ENCODE measurements around the gene MTCL1. TPM values are rescaled to one million over a fixed set of nuclear protein-coding genes. Genes with fewer than 3 reads are reported as not detected.

The MTCL1 gene
- total and polyA plus RNA-seq, 2 of the 8 experiments (the other 6 are each of a cell fraction or from before 2014, with no cell fraction given), result 16.6 to 60.8 TPM

DNA sequence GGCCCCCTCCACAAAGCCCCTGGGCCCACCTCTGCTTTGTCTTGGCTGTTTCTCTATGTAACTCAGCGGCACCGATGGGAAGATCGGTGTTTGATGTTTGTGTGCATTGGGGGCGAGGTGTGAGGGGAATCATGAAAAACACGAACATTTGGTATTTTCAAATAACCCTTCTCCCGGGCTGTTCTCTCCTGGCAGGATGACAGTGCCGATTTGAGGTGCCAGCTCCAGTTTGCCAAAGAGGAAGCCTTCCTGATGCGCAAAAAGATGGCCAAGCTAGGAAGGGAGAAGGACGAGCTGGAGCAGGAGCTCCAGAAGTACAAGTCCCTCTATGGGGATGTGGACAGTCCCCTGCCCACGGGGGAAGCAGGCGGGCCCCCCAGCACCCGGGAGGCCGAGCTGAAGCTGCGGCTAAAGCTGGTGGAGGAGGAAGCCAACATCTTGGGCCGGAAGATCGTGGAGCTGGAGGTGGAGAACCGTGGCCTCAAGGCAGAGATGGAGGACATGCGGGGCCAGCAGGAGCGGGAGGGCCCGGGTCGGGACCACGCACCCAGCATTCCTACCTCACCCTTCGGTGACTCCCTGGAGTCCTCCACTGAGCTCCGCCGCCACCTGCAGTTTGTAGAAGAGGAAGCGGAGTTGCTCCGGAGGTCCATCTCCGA, 78.1 kb downstream of the MTCL1 start:
- Histone ChIP-seq H3K14ac (ENCODE audit: insufficient read length) (no peak overlapping the region), H4K5ac (ENCODE audit: insufficient read length, low read depth, low read length) (no peak overlapping the region), H2AFZ (ENCODE audit: low read length) (no peak overlapping the region), H3K18ac (ENCODE audit: extremely low read depth, low read length) (no peak overlapping the region), H2BK12ac (ENCODE audit: low read depth, low read length) (no peak overlapping the region), H3K4me3 (ENCODE audit: extremely low read depth in 1 of 4, insufficient read depth in 2 of 4, low read depth in 3 of 4, low read length in 4 of 4) (no peak overlapping the region), H4K8ac (ENCODE audit: extremely low read depth, insufficient read depth, low read length) (no peak overlapping the region), H3K79me2 (ENCODE audit: control insufficient read depth in 1 of 2, insufficient read depth in 2 of 2, low read length in 2 of 2) (no peaks in the 10 kb centered on the region), H3K27me3 (replicated peaks in 1 of 4; ENCODE audit: control insufficient read depth in 3 of 4, extremely low read depth in 1 of 4, insufficient read depth in 3 of 4, low read length in 3 of 4) (no peaks in the 10 kb centered on the region), H2AK5ac (ENCODE audit: low read depth, low read length) (no peak overlapping the region), H3K4me1 (replicated peaks in 1 of 4; ENCODE audit: control insufficient read depth in 3 of 4, insufficient read depth in 4 of 4, low read length in 3 of 4) (peaks cover 0 to 2% (median 0%) of the 10 kb centered on the region in 4 experiments; a peak in 3 of 7 replicates), H2BK20ac (ENCODE audit: low read length) (no peak overlapping the region), H3K79me1 (ENCODE audit: low read depth, low read length) (no peaks in the 10 kb centered on the region; the same call in 1 of the 2 replicates), H3K23me2 (ENCODE audit: low read depth, low read length) (no peaks in the 10 kb centered on the region; the same call in 1 of the 2 replicates), H4K91ac (replicated peaks; ENCODE audit: insufficient read length, low read length) (no peak overlapping the region), H4K20me1 (replicated peaks in 1 of 2; ENCODE audit: control insufficient read depth in 1 of 2, insufficient read depth in 2 of 2, low read length in 2 of 2) (no peaks in the 10 kb centered on the region), H2BK5ac (ENCODE audit: low read depth, low read length) (no peak overlapping the region), H2BK15ac (ENCODE audit: low read length) (no peak overlapping the region), H3K27ac (ENCODE audit: low read depth, low read length) (no peak overlapping the region), H3K9me3 (ENCODE audit: insufficient read depth in 2 of 2, low read depth in 1 of 2, low read length in 1 of 2) (no peaks in the 10 kb centered on the region), H3K36me3 (ENCODE audit: control insufficient read depth in 2 of 4, insufficient read depth in 4 of 4, low read length in 3 of 4) (peaks cover 7 to 40% (median 16%) of the 10 kb centered on the region in 4 experiments; a peak in 5 of 8 replicates), H3K56ac (replicated peaks; ENCODE audit: insufficient read length, low read depth, low read length) (no peak overlapping the region), H3K23ac (ENCODE audit: insufficient read length) (no peak overlapping the region), H2BK120ac (replicated peaks; ENCODE audit: low read depth, low read length) (no peak overlapping the region), H3K4me2 (ENCODE audit: insufficient read depth in 1 of 2, low read depth in 2 of 2, low read length in 2 of 2) (no peak overlapping the region), H3K9ac (replicated peaks in 1 of 4; ENCODE audit: extremely low read depth in 1 of 4, low read depth in 3 of 4, low read length in 3 of 4) (no peak overlapping the region), H3K4ac (replicated peaks; ENCODE audit: insufficient read length, low read depth, low read length) (no peak overlapping the region)
- POLR2A ChIA-PET (ENCODE audit: partially characterized antibody), result interaction anchor here (1.2 kb wide), 2 partner anchors 13 to 54 kb away, joined by 3 read pairs; no protein-coding TSS in a partner anchor
- CTCF ChIA-PET (ENCODE audit: partially characterized antibody), result interaction anchor here (0.6 to 1.5 kb wide), 11 partner anchors 9 to 283 kb away, joined by 3 to 4 read pairs (median 3); no protein-coding TSS in a partner anchor
- no peak for TF ChIP-seq RBBP5 (IDR thresholded peaks at IDR 0.05; ENCODE audit: borderline replicate concordance, low read depth, low read length)
- TF ChIP-seq RAD21 (IDR thresholded peaks at IDR 0.05 in 1 of 2, conservative IDR thresholded peaks at IDR 0.05 in 1 of 2; ENCODE audit: low read depth in 2 of 2, low read length in 2 of 2), result peak; percentile 28 to 30; a peak in 3 of 4 replicates
- TF ChIP-seq RXRA (IDR thresholded peaks at IDR 0.05; ENCODE audit: insufficient read depth, low read depth, low read length), result no peak
- WGBS, 2 experiments (ENCODE audit: extremely low coverage in 1 of 2, insufficient coverage in 1 of 2, insufficient read length in 1 of 2, insufficient replicate concordance in 2 of 2, low coverage in 1 of 2, low lambda C conversion rate in 2 of 2, missing lambda C conversion rate in 1 of 2), result 91% methylated on average over 20 of the region's 28 CpGs; no CpG with 5 or more reads in 1 of the 2 experiments
- no peak for FAIRE-seq
- DNase-seq (ENCODE audit: low read depth in 1 of 2, low spot score in 2 of 2), result no peak
